M059J (cell line): ENCODE measurements around the gene ATP13A1. TPM values are rescaled to one million over a fixed set of nuclear protein-coding genes. Genes with fewer than 3 reads are reported as not detected.
A peak's percentile ranks its signal among the peaks of the same experiment; 100 is the strongest.
"Not testable (repeated sequence)": the region's sequence is repeated elsewhere in the genome, so short reads cannot be mapped to it uniquely, and the experiment has no call there.

Experiments used
- DNase-seq: peaks from one replicate; pipeline ENCODE4 v3.0.0-alpha.2; 2012; ENCODE audit warnings: low read depth
- total RNA-seq: library from RNA; depleted of rRNA; stranded (reverse); fragments of >200 nt; shearing (Covaris generic); gene quantifications from 2 replicates; pipeline ENCODE4 v1.2.3, GENCODE V29; 2014; rRNA removed

ATP13A1 gene
- total RNA-seq, 1 experiment from 2014 or later, result 78.0 TPM

DNA sequence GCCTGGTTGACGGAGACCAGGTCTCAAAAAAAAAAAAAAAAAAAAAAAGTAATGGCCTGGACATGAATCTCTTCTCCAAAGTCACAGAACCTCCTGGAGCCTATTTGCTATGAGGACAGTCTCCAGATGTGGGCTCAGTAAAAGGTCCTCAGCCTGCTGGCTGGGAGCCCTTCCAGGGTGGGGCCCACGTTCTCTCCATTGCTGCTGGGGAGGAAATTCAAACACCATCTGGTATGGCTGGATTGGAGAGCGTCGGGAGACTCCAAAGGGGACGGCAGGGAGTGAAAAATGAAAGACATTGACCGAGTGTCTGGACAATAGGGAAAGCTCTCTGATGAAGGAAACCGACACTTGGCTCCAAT is 43.6 kb downstream of the ATP13A1 start:
- no peak for DNase-seq

DNA sequence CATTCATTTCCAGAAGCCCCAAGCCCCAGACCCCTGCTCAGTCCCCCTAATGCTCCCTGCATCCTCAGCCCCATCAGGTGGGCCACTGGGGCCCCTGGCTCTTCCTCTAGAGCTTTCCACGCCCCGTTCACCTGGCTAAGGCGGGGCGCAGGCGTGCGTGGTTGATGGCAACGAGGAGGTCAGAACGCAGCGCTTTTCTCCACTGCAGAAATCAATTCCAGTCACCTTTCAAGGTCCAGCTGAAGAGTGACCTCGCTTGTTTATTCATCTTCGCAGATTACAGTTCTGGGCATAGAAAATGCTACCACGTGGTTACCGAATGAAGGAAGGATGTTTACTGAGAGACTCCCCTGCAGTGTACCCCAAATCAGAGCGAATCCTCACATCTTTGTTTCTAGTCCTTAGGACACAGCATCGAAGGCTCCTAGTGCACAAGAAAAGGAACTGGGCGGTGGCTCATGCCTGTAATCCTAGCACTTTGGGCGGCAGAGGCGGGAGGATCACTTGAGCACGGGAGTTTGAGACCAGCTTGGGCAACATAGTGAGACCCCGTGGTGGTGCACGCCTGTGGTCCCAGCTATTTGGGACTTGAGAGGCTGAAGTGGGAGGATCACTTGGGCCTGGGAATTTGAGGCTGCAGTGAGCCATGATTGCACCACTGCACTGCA is 44.2 kb downstream of the ATP13A1 start:
- DNase-seq, result no peak

- DNase-seq, result peak; percentile 91
Observed at GRCh38 chr19:19618219-19619051, 45.0 kb downstream of the ATP13A1 start, which contains the start of gene PBX4. TSS of gene PBX4 (minus strand) at chr19:19618687. CDS start at chr19:19618629, 58 bp downstream.

GRCh38 chr19:19615086-19615485 is 48.4 kb downstream of the ATP13A1 start:
- DNase-seq, result peak; percentile 86

DNA sequence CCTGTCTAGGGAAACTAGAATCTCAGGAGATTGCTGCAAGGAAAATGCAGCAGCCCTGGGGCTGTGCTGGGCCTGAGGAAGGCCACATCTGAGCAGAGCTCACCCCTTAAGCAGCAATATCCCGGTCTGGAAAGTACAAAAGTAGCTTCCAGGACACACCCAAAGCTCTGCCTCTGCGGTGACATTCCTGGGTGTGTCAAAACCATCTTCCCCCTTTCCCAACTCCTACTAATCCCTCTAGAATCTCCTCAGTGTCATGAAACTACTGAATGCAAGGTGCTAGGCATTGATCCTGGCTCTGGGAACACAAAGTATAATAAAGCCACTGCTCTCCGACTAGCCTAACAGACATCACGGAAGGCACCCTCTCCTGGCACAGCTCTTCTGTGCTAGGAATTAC is 50.0 kb downstream of the ATP13A1 start:
- DNase-seq, result no peak

GRCh38 chr19:19610376-19611202 is 52.9 kb downstream of the ATP13A1 start:
- no peak for DNase-seq

- not testable (repeated sequence) for DNase-seq
Observed at GRCh38 chr19:19606686-19607085, 56.8 kb downstream of the ATP13A1 start.

GRCh38 chr19:19606021-19606420 is 57.5 kb downstream of the ATP13A1 start:
- DNase-seq, result peak; percentile 75

- DNase-seq, result no peak
Observed at GRCh38 chr19:19602713-19603324, 60.7 kb downstream of the ATP13A1 start.

DNA sequence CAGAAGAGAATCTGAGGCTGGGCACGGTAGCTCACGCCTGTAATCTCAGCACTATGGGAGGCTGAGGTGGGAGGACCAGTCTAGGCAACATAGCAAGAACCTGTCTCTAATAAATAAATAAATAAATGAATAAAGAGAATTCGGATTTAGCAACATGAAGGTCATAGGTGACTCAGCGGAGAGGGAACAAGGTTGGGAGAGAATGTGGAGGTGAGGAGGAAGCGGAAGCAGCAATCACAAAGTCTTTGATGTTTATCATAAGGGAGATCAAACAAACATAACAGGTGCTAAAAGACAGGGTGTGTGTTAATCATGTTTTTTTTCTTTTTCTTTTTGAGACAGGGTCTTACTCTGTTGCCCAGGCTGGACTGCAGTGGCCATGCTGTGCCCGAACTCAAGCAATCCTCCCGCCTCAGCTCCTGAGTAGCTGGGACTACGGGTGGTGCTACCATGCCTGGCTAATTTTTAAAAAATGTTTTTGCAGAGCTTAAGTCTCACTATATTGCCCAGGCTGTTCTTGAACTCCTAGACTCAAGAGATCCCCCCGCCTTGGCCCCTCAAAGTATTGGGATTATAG is 61.3 kb downstream of the ATP13A1 start:
- DNase-seq, result no peak

- DNase-seq, result no peak
Observed at GRCh38 chr19:19600793-19601330, 62.6 kb downstream of the ATP13A1 start.

- not testable (repeated sequence) for DNase-seq
Observed at GRCh38 chr19:19598728-19599451, 64.6 kb downstream of the ATP13A1 start.

DNA sequence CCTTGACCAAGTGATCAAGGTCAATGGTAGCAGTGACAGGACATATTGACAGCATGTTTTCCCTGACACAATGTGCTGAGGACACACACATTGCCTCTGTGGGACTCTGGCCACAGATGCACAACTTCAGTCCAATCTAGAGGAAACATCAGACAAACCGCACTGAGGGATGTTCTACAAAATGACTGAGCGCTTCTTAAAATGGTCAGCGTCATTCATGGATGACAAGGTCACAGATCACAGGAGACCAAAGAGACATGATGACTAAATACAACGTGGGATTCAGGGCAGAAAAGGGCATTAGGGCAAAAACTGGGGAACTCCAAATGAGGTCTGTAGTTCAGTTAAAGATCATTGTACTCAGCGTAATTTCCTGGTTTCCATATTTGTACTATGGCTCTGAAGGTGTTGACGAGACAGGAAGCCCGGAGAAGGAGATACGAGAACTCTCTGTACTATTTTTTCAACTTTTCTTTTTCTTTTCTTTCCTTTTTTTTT is 65.6 kb downstream of the ATP13A1 start:
- no peak for DNase-seq

Other genes with a start within 250 kb of the ATP13A1 start
- gene TSSK6, start 148.1 kb downstream of the ATP13A1 start, total RNA-seq, result 0.07 and 2.1 TPM in 2 replicates
- gene NDUFA13, start 147.5 kb downstream of the ATP13A1 start, total RNA-seq, result 84.9 and 205 TPM in 2 replicates
- gene YJEFN3, start 134.8 kb downstream of the ATP13A1 start, total RNA-seq, result 0.12 TPM in 1 of 2 replicates, not detected in the other
- 0.22 and 0.99 TPM in 2 replicates for gene CILP2, start 125.4 kb downstream of the ATP13A1 start, total RNA-seq
- gene PBX4, start 45.0 kb downstream of the ATP13A1 start, total RNA-seq, result 0.54 and 0.94 TPM in 2 replicates
- gene LPAR2, start 35.5 kb downstream of the ATP13A1 start, total RNA-seq, result 5.0 and 7.7 TPM in 2 replicates
- 9.5 and 12.4 TPM in 2 replicates for gene GMIP, start 20.0 kb downstream of the ATP13A1 start, total RNA-seq
- 9.0 and 10.9 TPM in 2 replicates for gene ZNF101, start 5.2 kb upstream of the ATP13A1 start, total RNA-seq
- gene ZNF14, start 69.4 kb upstream of the ATP13A1 start, total RNA-seq, result 2.1 and 4.5 TPM in 2 replicates
- gene ZNF506, start 158.1 kb upstream of the ATP13A1 start, total RNA-seq, result 8.0 and 26.4 TPM in 2 replicates
- 2.7 and 3.6 TPM in 2 replicates for gene ZNF253, start 202.2 kb upstream of the ATP13A1 start, total RNA-seq
- 8.8 and 11.4 TPM in 2 replicates for gene ZNF93, start 237.3 kb upstream of the ATP13A1 start, total RNA-seq